ENCODE measurements around the gene HINT1.
A peak's percentile ranks its signal among the peaks of the same experiment; 100 is the strongest.

HINT1 gene

GRCh38 chr5:131114754-131115153 lies 50.3 kb downstream of the HINT1 start:
- H3K4me3 ChIP-seq (ENCODE audit: control insufficient read depth, low read depth, low read length) = no peak overlapping the region
- DNase-seq (ENCODE audit: low read depth) = no peak
- no peak for TF ChIP-seq CTCF (conservative IDR thresholded peaks at IDR 0.05; ENCODE audit: control insufficient read depth, insufficient read depth, low read depth, low read length)

DNA sequence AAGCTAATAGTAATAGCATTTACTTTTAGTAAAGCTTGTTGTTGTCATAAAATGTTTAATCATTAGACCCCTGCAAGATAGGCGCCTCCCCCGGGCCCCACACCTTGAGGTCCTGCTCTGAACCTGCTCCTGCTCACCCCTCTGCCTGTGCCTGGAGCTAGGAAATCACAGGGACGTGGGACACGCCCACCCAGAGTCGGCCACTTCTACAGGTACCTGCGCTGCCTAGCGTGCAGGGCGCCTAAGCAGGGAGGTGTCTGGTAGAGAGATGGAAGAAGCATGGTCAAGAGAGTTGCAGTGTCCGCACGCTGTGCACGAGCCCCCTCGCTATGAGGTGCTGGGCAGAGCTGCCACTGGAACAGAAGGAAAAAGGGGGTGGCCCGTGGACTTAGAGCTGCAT lies 52.6 kb downstream of the HINT1 start:
- DNase-seq (ENCODE audit: low read depth) = no peak
- no peak for TF ChIP-seq CTCF (conservative IDR thresholded peaks at IDR 0.05; ENCODE audit: control insufficient read depth, insufficient read depth, low read depth, low read length)
- H3K4me3 ChIP-seq (ENCODE audit: control insufficient read depth, low read depth, low read length) = no peak overlapping the region

DNA sequence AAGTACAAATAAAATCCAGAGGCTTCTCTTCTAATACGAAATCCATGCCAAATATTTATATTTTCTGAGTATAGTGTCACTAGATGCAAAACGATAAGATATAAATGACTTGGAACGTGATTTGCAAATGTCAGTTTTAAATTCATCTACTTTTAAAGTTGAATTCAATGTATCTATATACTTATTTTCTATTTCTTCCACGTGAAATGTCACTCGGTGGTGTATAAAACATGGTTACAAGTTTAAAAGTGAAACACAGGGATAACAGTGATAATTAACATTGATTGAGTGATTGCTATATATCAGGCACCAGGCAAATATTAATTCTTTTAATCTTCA lies 54.8 kb downstream of the HINT1 start:
- DNase-seq (ENCODE audit: low read depth) = no peak
- no peak for TF ChIP-seq CTCF (conservative IDR thresholded peaks at IDR 0.05; ENCODE audit: control insufficient read depth, insufficient read depth, low read depth, low read length)
- H3K4me3 ChIP-seq (ENCODE audit: control insufficient read depth, low read depth, low read length) = no peak overlapping the region

- DNase-seq (ENCODE audit: low read depth) = peak; percentile 57
These were observed 55.4 kb downstream of the HINT1 start for GRCh38 chr5:131109540-131110255.

More at GRCh38 chr5:131109540-131110255, 55.4 kb downstream of the HINT1 start:
- H3K4me3 ChIP-seq (ENCODE audit: control insufficient read depth, low read depth, low read length) = no peak overlapping the region
- TF ChIP-seq CTCF (conservative IDR thresholded peaks at IDR 0.05; ENCODE audit: control insufficient read depth, insufficient read depth, low read depth, low read length) = peak; percentile 69

All from fibroblast of mammary gland (primary cell).